Measurements from ENCODE around the gene PLEKHG4.

DNA sequence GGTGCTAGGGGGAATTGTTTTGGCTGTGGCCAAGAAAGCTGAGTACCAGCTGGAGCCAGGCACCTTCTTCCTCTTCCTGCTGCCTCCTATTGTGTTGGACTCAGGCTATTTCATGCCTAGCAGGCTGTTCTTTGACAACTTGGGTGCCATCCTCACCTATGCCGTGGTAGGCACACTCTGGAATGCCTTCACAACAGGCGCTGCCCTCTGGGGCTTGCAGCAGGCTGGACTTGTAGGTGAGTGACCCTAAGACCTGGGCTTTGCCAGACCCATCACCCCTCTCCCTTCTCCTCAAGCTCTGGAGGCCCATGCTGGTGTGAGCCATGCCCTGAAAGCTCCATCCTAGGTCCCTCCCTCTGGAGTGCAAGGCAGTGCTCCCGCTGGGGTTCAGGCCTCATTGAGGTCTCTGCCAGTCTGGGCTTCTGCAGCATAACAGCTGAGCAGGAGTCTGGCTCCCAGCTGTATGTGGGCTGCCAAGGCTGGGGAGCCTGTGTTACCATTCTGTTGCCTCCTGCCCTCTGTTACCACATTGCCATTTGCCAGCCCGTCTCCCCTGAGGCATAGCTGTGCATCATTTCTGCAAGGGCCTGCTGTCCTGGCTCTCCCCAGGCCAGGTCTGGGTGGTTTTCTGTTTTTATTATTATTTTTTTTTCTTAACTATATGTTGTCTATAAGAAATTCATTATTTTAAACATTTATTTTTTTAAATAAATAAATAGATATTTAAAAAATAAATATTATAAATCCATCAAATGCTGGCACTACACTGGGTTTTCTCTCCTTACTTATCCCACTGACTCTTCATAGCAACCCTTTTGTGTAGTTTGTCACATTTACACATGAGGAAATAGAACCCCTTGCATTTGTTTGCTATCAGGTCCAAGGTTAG lies 26.5 kb upstream of the PLEKHG4 start:
- no peak for TF ChIP-seq CTCF (IDR thresholded peaks at IDR 0.05)
- no peak for TF ChIP-seq ZFX (IDR thresholded peaks at IDR 0.05; ENCODE audit: borderline replicate concordance)

All from 22Rv1 (cell line).